Keratinocyte (primary cell): Measurements from ENCODE around the gene ACSS1. TPM values are rescaled to one million over a fixed set of nuclear protein-coding genes. Genes with fewer than 3 reads are reported as not detected.

Experiments used
- DNase-seq: peaks from one replicate; pipeline ENCODE4 v3.0.0-alpha.2; 2011; ENCODE audit warnings: low read depth, missing footprints, low spot score
- FAIRE-seq: peaks from 2 replicates; lab custom pipeline; 2011; peaks lifted over from hg19 to GRCh38; lab: Jason Lieb, UNC
- H2AFZ ChIP-seq: 2 replicates; pipeline ENCODE4 v1.6.0; 2012; ENCODE audit warnings: low read length, control low read depth, inconsistent platforms; ENCODE audit not compliant: control insufficient read depth
- H3K27ac ChIP-seq: 2 replicates; pipeline ENCODE4 v1.5.1; 2011; ENCODE audit warnings: low read length; ENCODE audit not compliant: control insufficient read depth, insufficient read depth
- H3K27me3 ChIP-seq: 3 replicates; pipeline ENCODE4 v1.6.0; 2011; ENCODE audit warnings: low read length; ENCODE audit not compliant: control insufficient read depth, insufficient read depth; ENCODE audit errors: extremely low read depth
- H3K36me3 ChIP-seq, 2 experiments: 2 replicates in 1 of 2; 3 replicates in 1 of 2; pipeline ENCODE4 v1.5.1; 2011; ENCODE audit warnings: low read length in 2 of 2, mild to moderate bottlenecking in 1 of 2; ENCODE audit not compliant: control insufficient read depth in 2 of 2, insufficient read depth in 2 of 2; ENCODE audit errors: extremely low read depth in 1 of 2
- H3K4me1 ChIP-seq: 3 replicates; pipeline ENCODE4 v1.5.1; 2011; ENCODE audit warnings: low read length; ENCODE audit not compliant: control insufficient read depth, insufficient read depth; ENCODE audit errors: extremely low read depth
- H3K4me2 ChIP-seq: 3 replicates; pipeline ENCODE4 v1.6.0; 2011; ENCODE audit warnings: low read depth, low read length; ENCODE audit not compliant: control insufficient read depth, insufficient read depth; ENCODE audit errors: extremely low read depth
- H3K4me3 ChIP-seq, 3 experiments: fragments of 200-600 bp in 1 of 3; sonication (generic) in 1 of 3; 2 replicates in 2 of 3; 3 replicates in 1 of 3; pipeline ENCODE4 v1.5.1; 2011 to 2016; ENCODE audit warnings: low read length in 3 of 3, mild to moderate bottlenecking in 3 of 3, control low read depth in 2 of 3, inconsistent platforms in 1 of 3, low read depth in 1 of 3, mixed read lengths in 1 of 3, mixed run types in 1 of 3, moderate library complexity in 1 of 3; ENCODE audit not compliant: control insufficient read depth in 2 of 3, insufficient read depth in 2 of 3; ENCODE audit errors: extremely low read depth in 1 of 3
- H3K79me2 ChIP-seq: 2 replicates; pipeline ENCODE4 v1.6.0; 2012; ENCODE audit warnings: low read length; ENCODE audit not compliant: control insufficient read depth, insufficient read depth
- H3K9ac ChIP-seq: 3 replicates; pipeline ENCODE4 v1.6.0; 2011; ENCODE audit warnings: low read length; ENCODE audit not compliant: control insufficient read depth, insufficient read depth; ENCODE audit errors: extremely low read depth
- H3K9me1 ChIP-seq: 3 replicates; pipeline ENCODE4 v1.6.0; 2011; ENCODE audit warnings: low read length; ENCODE audit not compliant: control insufficient read depth, insufficient read depth; ENCODE audit errors: extremely low read depth
- H3K9me3 ChIP-seq: 2 replicates; pipeline ENCODE4 v1.5.1; 2012; ENCODE audit warnings: low read depth, low read length; ENCODE audit not compliant: control insufficient read depth
- H4K20me1 ChIP-seq: 3 replicates; pipeline ENCODE4 v1.6.0; 2011; ENCODE audit warnings: low read length; ENCODE audit not compliant: control insufficient read depth, insufficient read depth; ENCODE audit errors: extremely low read depth
- EZH2 ChIP-seq: IDR thresholded peaks from one replicate; pipeline ENCODE4 v1.6.1; 2012; ENCODE audit warnings: inconsistent platforms, mild to moderate bottlenecking, low read length, moderate library complexity
- dilution Hi-C: fragments of 300-500 bp; cut with MboI; formaldehyde crosslinking; loops from one replicate; pipeline ENCODE4 v1.7.0; 2020; ENCODE audit warnings: low sequenced_read_pairs; ENCODE audit not compliant: extremely low pct_ligation_motif_present
- polyA plus RNA-seq, 5 experiments: library from polyadenylated mRNA; depleted of rRNA in 3 of 5; stranded (reverse) in 3 of 5; stranded (forward) in 1 of 5; unstranded in 1 of 5; fragments of >200 nt; gene quantifications; 1 replicate in 1 of 5; 2 replicates in 3 of 5; 3 replicates in 1 of 5; pipeline versions ENCODE4 v1.2.1 to v1.2.3, GENCODE V29; 2011 to 2012; ENCODE audit warnings: missing spikeins in 2 of 5, low read depth in 1 of 5, low replicate concordance in 1 of 5
- TF ChIP-seq, protein P1 (sequence below), 3 experiments: IDR thresholded peaks in 1 of 3; conservative IDR thresholded peaks in 1 of 3; optimal IDR thresholded peaks in 1 of 3; 2 replicates in 2 of 3; 3 replicates in 1 of 3; pipeline versions ENCODE3 to v1.5.1; 2011; ENCODE audit warnings: low read length in 3 of 3, mild to moderate bottlenecking in 3 of 3, moderate library complexity in 2 of 3, control low read depth in 1 of 3, inconsistent platforms in 1 of 3; ENCODE audit not compliant: insufficient read depth in 2 of 3; ENCODE audit errors: extremely low read depth in 1 of 3

Gene ACSS1
- polyA plus RNA-seq, 1 donor (not counting 4 experiments of a cell fraction or from before 2014, with no cell fraction given), result 1.5 TPM

GRCh38 chr20:25021336-25021735 is 36.6 kb downstream of the ACSS1 start:
- H3K9me1 ChIP-seq, result no peaks in the 10 kb centered on the region
- FAIRE-seq, result no peak
- dilution Hi-C loops, result no loop called here

DNA sequence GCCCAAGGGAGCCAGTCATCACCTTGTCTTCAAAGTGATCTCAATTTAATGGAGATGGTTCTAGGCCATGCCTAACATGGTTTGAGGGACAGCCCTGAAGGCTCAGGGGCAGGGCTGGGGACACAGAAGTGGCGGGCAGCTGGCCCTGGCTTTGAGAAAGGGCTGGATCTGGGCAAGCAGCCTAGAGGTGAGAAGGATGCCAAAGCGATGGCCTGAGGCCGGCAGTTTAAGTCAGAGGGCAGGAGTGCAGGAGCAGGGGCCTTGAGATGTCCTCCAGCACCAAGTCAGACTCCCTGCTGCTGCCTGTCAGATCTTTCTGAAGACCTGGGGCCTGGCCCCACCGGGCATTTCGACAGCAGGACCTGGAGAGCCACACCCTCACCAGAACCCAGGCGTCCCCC is 37.0 kb downstream of the ACSS1 start:
- no peak overlapping the region for H3K27ac ChIP-seq
- FAIRE-seq, result no peak
- no peak overlapping the region for H3K4me3 ChIP-seq
- DNase-seq, result no peak
- H2AFZ ChIP-seq, result no peak overlapping the region
- dilution Hi-C loops, result no loop called here
- H3K4me2 ChIP-seq, result no peak overlapping the region
- no peaks in the 10 kb centered on the region for H3K9me3 ChIP-seq
- no peak for TF ChIP-seq EZH2
- TF ChIP-seq, protein P1, sequence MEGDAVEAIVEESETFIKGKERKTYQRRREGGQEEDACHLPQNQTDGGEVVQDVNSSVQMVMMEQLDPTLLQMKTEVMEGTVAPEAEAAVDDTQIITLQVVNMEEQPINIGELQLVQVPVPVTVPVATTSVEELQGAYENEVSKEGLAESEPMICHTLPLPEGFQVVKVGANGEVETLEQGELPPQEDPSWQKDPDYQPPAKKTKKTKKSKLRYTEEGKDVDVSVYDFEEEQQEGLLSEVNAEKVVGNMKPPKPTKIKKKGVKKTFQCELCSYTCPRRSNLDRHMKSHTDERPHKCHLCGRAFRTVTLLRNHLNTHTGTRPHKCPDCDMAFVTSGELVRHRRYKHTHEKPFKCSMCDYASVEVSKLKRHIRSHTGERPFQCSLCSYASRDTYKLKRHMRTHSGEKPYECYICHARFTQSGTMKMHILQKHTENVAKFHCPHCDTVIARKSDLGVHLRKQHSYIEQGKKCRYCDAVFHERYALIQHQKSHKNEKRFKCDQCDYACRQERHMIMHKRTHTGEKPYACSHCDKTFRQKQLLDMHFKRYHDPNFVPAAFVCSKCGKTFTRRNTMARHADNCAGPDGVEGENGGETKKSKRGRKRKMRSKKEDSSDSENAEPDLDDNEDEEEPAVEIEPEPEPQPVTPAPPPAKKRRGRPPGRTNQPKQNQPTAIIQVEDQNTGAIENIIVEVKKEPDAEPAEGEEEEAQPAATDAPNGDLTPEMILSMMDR (optimal IDR thresholded peaks at IDR 0.05 in 1 of 3, IDR thresholded peaks at IDR 0.05 in 1 of 3, conservative IDR thresholded peaks at IDR 0.05 in 1 of 3; ENCODE audit: extremely low read depth in 1 of 3, insufficient read depth in 2 of 3, low read length in 3 of 3), result no peak
- H3K79me2 ChIP-seq, result no peaks in the 10 kb centered on the region
- no peaks in the 10 kb centered on the region for H3K27me3 ChIP-seq
- no peaks in the 10 kb centered on the region for H3K36me3 ChIP-seq
- peaks cover 29% of the 10 kb centered on the region for H3K4me1 ChIP-seq
- no peaks in the 10 kb centered on the region for H3K9me1 ChIP-seq
- H4K20me1 ChIP-seq, result no peaks in the 10 kb centered on the region
- H3K9ac ChIP-seq, result no peak overlapping the region

More at GRCh38 chr20:25021336-25021735, 36.6 kb downstream of the ACSS1 start:
- Histone ChIP-seq H3K36me3 (no peaks in the 10 kb centered on the region), H3K4me1 (peaks cover 29% of the 10 kb centered on the region), H2AFZ (no peak overlapping the region), H4K20me1 (no peaks in the 10 kb centered on the region), H3K27ac (no peak overlapping the region), H3K79me2 (no peaks in the 10 kb centered on the region), H3K27me3 (no peaks in the 10 kb centered on the region), H3K4me3 (no peak overlapping the region), H3K4me2 (no peak overlapping the region), H3K9ac (no peak overlapping the region), H3K9me3 (no peaks in the 10 kb centered on the region)
- no peak for DNase-seq
- no peak for TF ChIP-seq EZH2
- TF ChIP-seq, protein P1 (optimal IDR thresholded peaks at IDR 0.05 in 1 of 3, IDR thresholded peaks at IDR 0.05 in 1 of 3, conservative IDR thresholded peaks at IDR 0.05 in 1 of 3; ENCODE audit: extremely low read depth in 1 of 3, insufficient read depth in 2 of 3, low read length in 3 of 3), result no peak
